SW 1271 (cell line): ENCODE data around the gene HTR4.
"Not testable (repeated sequence)": the region's sequence is repeated elsewhere in the genome, so short reads cannot be mapped to it uniquely, and the experiment has no call there.

ENCODE experiments used
- DNase-seq, 2 experiments: peaks; one replicate each; lab custom pipeline; 2025; lab: John Stamatoyannopoulos, UW

Gene HTR4

GRCh38 chr5:148474025-148474511, 180.3 kb downstream of the HTR4 start:
- DNase-seq: no peak

- no peak for DNase-seq
These were observed 182.9 kb downstream of the HTR4 start for GRCh38 chr5:148471379-148471778.

GRCh38 chr5:148469501-148469935, 184.8 kb downstream of the HTR4 start:
- no peak for DNase-seq

DNA sequence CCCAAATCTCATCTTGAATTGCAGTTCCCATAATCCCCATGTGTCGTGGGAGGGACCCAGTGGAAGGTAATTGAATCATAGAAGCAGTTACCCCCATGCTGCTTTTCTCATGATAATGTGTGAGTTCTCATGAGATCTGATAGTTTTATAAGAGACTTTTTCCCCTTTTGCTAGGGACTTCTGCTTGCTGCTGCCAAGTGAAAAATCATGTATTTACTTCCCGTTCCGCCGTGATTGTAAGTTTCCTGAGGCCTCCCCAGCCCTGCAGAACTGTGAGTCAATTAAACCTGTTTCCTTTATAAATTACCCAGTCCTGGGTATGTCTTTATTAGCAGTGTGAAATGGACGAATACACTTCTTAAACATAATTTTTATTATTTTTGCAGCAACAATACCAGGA, 185.6 kb downstream of the HTR4 start:
- DNase-seq: not testable (repeated sequence)

DNA sequence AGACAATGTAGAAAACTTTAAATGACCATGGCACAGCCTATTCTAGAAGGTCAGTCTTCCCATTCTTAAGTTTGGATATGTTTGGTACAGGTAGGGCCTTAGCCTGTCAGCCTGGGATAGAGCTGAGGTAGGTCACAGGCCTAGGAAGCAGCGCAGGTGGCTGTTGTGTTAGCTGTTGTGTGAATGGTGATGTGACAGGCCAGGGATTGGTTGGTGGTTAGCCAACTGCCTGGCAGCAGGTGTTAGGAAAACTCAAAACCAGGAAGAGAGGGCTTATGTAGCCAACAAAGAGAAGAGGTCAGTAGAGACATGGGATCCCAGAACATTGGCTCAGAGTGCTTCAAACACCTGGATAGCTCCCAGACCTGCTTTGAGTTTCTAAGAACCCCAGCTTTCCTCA, 186.4 kb downstream of the HTR4 start:
- DNase-seq: no peak

GRCh38 chr5:148466236-148466580, 188.1 kb downstream of the HTR4 start:
- DNase-seq: no peak

DNA sequence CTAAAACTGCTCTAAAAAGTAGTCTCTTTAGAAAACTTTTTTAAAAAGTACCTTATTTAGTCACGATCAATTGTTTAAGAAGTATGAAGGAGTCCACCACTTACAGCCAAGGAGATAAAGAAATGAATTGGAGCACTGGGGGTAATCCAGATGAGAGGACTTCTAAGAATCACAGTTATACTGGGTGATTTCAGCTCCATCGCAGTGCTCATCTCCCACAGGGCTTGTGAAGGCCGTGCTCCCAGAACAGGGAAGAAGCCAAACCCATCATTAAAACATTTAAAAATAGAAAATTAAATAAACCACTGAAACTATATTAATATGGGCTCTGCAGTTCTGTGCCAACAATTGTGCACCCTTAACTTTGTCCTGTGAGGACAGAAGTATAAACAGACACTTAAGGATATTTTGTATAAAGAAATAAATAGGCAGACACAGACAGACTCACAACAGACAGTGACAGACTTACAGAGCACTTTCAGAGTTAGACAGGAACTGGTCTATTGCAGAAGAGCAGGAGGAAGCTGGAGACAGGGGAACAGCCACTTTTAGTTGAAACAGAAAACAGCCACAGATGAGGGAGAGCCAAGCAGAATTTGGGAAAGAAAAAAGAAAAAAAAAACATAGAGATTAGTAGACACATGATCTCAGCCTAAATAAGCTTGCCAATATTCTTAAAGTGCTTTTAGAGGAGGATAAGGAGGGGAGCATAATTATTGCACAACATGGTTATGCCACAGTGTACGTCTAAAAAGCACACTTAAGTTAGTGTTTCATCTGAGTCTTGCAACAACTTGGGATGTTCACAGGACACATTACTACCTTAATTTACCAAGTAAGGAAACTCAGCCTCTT, 188.7 kb downstream of the HTR4 start:
- DNase-seq: no peak

- DNase-seq: no peak
These were observed 194.7 kb downstream of the HTR4 start for GRCh38 chr5:148459669-148460068.

DNA sequence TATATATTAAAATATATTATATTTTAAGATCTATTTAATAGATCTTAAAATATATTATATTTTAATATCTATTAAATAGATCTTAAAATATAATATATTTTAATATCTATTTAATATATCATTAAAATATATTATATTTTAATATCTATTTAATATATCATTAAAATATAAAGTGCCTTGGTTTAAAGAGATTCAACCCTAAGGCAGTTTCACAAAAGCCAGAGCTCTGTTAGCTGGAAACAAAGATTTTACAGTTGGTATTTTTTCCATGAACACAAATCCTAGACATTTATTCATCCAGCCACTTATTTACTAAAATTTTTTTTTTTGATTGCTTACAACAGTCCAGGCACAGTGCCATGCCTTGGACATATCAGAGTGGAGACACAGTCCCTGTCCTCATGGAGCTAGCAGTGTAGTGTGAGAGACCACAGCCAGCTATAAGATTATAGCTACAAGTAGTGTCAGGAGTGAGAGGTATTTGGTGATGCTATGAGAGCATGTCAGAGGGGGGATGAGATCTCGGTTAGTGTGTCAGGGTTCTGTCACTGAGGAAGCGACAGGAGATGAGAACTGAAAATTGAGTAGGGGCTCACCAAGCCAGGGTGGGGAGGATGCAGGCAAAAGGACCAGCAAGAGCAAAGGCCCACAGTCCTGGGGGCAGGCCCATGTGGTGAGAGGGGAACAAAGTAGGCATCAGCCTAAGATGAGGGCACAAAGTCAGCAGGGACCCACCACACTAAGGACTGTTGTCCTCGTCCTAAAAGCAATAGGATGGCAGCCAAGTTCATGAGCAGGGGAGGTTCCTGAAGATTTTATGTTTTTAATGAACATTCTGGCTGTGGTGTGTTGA, 196.1 kb downstream of the HTR4 start:
- DNase-seq: no peak

DNA sequence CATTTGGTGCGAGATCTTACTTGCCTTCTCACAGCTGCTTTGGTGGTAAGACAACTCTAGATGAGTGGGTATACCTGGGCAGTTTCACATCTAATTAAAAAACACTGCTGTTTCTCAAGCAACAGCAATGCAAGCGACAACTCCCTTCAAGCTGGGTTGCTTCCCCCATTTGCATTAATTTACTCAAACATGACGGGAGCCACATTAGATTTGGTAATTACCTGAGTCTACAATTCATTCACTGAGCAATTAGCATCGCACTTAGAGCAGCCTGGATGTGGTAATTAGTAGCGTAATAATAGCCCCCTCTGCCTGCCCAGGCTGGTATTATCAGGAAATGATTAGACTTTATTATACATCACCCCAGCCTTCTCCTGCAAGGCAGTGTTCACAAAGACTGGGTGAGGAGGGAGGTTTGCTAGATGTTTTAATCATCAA, 197.1 kb downstream of the HTR4 start:
- DNase-seq: no peak

DNA sequence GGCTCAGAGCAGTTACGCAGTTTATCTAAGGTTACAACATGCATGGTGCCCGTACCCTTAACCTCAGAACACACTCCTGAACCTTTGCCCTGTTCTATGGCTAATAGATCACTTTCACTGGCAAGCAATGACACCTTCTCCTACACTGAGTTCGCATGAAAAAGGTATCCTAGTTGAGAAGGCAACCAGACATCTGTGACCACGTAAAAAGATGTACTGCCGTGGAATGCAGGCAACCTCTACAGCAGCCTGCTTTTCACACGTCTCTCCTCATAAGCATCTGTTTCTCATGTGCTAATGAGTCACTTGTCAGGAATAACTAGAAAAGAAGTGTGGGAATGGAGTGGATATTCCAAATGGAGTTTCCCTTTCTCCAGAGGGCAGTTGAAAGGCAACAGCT, 199.1 kb downstream of the HTR4 start:
- no peak for DNase-seq

- no peak for DNase-seq
These were observed 199.8 kb downstream of the HTR4 start for GRCh38 chr5:148454576-148454975.

GRCh38 chr5:148452499-148453193, 201.7 kb downstream of the HTR4 start:
- no peak for DNase-seq

DNA sequence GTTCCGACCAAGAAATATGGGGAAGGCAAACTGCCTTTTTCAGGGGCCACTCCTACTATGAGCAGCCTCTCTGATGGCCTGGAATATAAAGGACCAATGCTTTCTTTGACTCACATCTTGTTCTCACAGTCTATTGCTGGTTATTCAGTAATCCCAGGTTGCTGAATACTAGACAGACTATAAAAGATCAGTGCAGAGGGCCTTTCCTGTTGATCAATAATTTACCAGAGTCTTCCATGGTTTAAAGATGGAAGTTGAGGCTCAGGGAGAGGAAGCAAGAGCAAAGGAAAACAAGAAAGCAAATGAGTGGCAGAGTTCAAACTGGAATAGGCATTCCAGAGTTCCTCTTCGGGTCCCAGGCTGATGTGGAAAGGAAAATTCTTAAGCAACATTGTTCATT, 207.7 kb downstream of the HTR4 start:
- DNase-seq: no peak

DNA sequence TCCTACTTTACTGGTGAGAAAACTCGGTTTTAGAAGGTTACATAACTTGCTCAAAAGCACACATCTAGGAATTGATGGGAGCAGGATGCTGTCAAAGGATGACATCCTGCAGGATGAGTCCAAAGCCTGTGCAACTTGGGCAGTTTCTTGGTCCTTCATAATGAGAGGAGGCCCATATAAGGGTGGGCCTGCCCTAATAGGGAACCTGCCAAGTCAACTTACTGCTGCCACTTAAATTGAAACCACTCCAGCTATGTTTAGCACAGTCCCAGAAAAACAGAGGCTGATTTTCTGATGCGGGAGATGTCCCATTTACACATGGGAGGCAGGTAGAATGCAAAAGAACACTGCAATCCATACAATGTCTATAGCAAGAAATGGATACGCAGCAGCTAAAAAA, 208.7 kb downstream of the HTR4 start:
- no peak for DNase-seq

DNA sequence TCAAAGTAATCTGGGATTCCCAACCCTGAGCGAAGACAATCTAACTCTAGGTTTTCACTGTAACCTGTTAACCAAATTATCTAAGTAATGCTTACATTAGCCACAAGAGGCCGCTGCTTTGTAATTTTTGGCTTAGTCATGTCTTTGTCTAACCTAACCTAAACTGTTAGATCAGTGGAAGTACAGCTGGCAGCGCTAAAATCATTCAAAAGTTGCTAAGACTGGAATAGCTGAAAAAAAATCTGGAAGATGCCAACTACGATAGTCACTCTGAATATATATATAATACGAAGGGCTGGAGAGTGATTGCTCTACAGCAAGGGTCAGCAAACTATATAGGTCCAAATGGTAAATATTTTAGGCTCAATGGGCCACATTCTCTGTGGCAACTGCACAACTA, 210.3 kb downstream of the HTR4 start:
- DNase-seq: peak; percentile 43 to 65

GRCh38 chr5:148443241-148443640, 211.1 kb downstream of the HTR4 start:
- DNase-seq: no peak

- no peak for DNase-seq
These were observed 215.4 kb downstream of the HTR4 start for GRCh38 chr5:148438933-148439332.

- no peak for DNase-seq
These were observed 217.1 kb downstream of the HTR4 start for GRCh38 chr5:148437249-148437648.

GRCh38 chr5:148436029-148436428, 218.3 kb downstream of the HTR4 start:
- DNase-seq: no peak

DNA sequence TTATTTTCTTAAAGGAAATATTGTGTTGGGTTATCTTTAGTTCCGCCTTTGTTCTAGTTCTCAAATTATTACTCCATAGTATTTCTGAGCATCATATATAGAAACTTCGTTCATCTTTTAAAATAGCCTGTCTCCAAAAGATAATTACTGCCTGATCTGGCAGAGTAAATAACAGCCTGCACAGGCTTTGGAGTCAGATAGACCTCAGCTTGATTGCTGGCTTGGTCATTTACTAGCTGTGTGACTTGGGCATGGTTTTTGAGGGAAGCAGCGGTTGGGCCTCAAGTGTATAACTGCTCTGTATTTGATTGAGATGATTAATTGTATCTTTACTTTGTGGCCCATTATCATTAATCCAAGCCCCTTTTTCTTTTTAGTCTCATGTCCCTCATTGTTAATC, 220.5 kb downstream of the HTR4 start:
- DNase-seq: no peak
